ENCODE results near the gene PALLD.

- TF ChIP-seq POLR2A (IDR thresholded peaks at IDR 0.05; ENCODE audit: control extremely low read depth in 1 of 2, low read depth in 2 of 2, low read length in 2 of 2) (no peak), BCL11A (IDR thresholded peaks at IDR 0.05; ENCODE audit: low read depth in 2 of 2, low read length in 2 of 2) (no peak), CTCF (IDR thresholded peaks at IDR 0.05; ENCODE audit: control extremely low read depth in 1 of 3, insufficient read depth in 1 of 3, low read depth in 1 of 3, low read length in 3 of 3) (no peak), CHD2 (IDR thresholded peaks at IDR 0.05; ENCODE audit: low read length) (no peak), RFX5 (IDR thresholded peaks at IDR 0.05; ENCODE audit: borderline replicate concordance, low read depth, low read length) (no peak), TAF1 (IDR thresholded peaks at IDR 0.05; ENCODE audit: low read depth, low read length) (no peak), YY1 (IDR thresholded peaks at IDR 0.05; ENCODE audit: low read depth, low read length) (no peak), RAD21 (IDR thresholded peaks at IDR 0.05 in 1 of 2, conservative IDR thresholded peaks at IDR 0.05 in 1 of 2; ENCODE audit: low read depth in 2 of 2, low read length in 2 of 2) (no peak), HDAC2 (IDR thresholded peaks at IDR 0.05; ENCODE audit: borderline replicate concordance in 1 of 2, low read depth in 2 of 2, low read length in 2 of 2) (no peak), CREB1 (IDR thresholded peaks at IDR 0.05) (no peak), EZH2 (IDR thresholded peaks at IDR 0.05; ENCODE audit: low read depth, low read length, severe bottlenecking) (no peak), POLR2AphosphoS5 (IDR thresholded peaks at IDR 0.05; ENCODE audit: low read depth, low read length) (no peak), USF2 (IDR thresholded peaks at IDR 0.05; ENCODE audit: low read length) (no peak), KDM5A (IDR thresholded peaks at IDR 0.05; ENCODE audit: low read length) (no peak)
Measured at GRCh38 chr4:168536448-168536847, 39.6 kb downstream of the PALLD start.

Data from H1 (cell line).